ENCODE measurements around the gene PYGL. TPM values are rescaled to one million over a fixed set of nuclear protein-coding genes. Genes with fewer than 3 reads are reported as not detected.

Gene PYGL
- total RNA-seq, 1 experiment from 2014 or later = 23.0 TPM

- no TSS peak for BruUV-seq (replicated peaks)
- H3K4me1 ChIP-seq (ENCODE audit: control insufficient read depth, insufficient read depth, low read length) = no peaks in the 10 kb centered on the region
- H3K27me3 ChIP-seq (ENCODE audit: control insufficient read depth, insufficient read depth, low read length) = peaks cover 3% of the 10 kb centered on the region
- in situ Hi-C loops (cut with HindIII; ENCODE audit: low pct_unique_long_range_greater_than_20kb, low sequenced_read_pairs) (no loop called here), intact Hi-C loops (cut with micrococcal nuclease; ENCODE audit: unreplicated experiment) (no loop called here)
- ChIA-PET POLR2A (no interaction called here), CTCF (no interaction called here)
- no peak for TF ChIP-seq TCF7L2 (IDR thresholded peaks at IDR 0.05; ENCODE audit: low read depth, low read length)
- TF ChIP-seq REST (IDR thresholded peaks at IDR 0.05; ENCODE audit: insufficient read depth in 1 of 2, low read depth in 2 of 2, low read length in 1 of 2) = no peak
- TF ChIP-seq POLR2AphosphoS5 (IDR thresholded peaks at IDR 0.05; ENCODE audit: low read depth, low read length) = no peak
- TF ChIP-seq CTCF (IDR thresholded peaks at IDR 0.05) = no peak
- no peak for TF ChIP-seq SIN3A (IDR thresholded peaks at IDR 0.05; ENCODE audit: borderline replicate concordance, insufficient read depth, low read depth, low read length)
- no peak overlapping the region for H3K4me3 ChIP-seq (ENCODE audit: low read depth in 2 of 2, low read length in 2 of 2)
- ATAC-seq = no peak
- no peaks in the 10 kb centered on the region for H3K36me3 ChIP-seq (ENCODE audit: control insufficient read depth, insufficient read depth, low read length)
- no peak overlapping the region for H3K27ac ChIP-seq (ENCODE audit: low read length)
- no peak for DNase-seq (ENCODE audit: low read depth, low spot score)
- H3K9me3 ChIP-seq (ENCODE audit: control insufficient read depth, insufficient read depth, low read depth, low read length) = no peaks in the 10 kb centered on the region
Observed at GRCh38 chr14:50978529-50978871, 34.2 kb upstream of the PYGL start.

- CTCF ChIA-PET = interaction anchor here (0.6 kb wide), 1 partner anchor 17 kb away, joined by 3 read pairs; no protein-coding TSS in a partner anchor
- POLR2A ChIA-PET = no interaction called here
- no TSS peak for BruUV-seq (replicated peaks)
- Histone ChIP-seq H3K4me3 (ENCODE audit: low read depth in 2 of 2, low read length in 2 of 2) (no peak overlapping the region), H3K4me1 (ENCODE audit: control insufficient read depth, insufficient read depth, low read length) (no peaks in the 10 kb centered on the region), H3K9me3 (ENCODE audit: control insufficient read depth, insufficient read depth, low read depth, low read length) (no peaks in the 10 kb centered on the region), H3K27me3 (ENCODE audit: control insufficient read depth, insufficient read depth, low read length) (peaks cover 3% of the 10 kb centered on the region), H3K27ac (ENCODE audit: low read length) (no peak overlapping the region), H3K36me3 (ENCODE audit: control insufficient read depth, insufficient read depth, low read length) (no peaks in the 10 kb centered on the region)
- ATAC-seq = no peak
- no peak for TF ChIP-seq CTCF (IDR thresholded peaks at IDR 0.05)
- TF ChIP-seq TCF7L2 (IDR thresholded peaks at IDR 0.05; ENCODE audit: low read depth, low read length) = no peak
- TF ChIP-seq SIN3A (IDR thresholded peaks at IDR 0.05; ENCODE audit: borderline replicate concordance, insufficient read depth, low read depth, low read length) = no peak
- TF ChIP-seq REST (IDR thresholded peaks at IDR 0.05; ENCODE audit: insufficient read depth in 1 of 2, low read depth in 2 of 2, low read length in 1 of 2) = no peak
- TF ChIP-seq POLR2AphosphoS5 (IDR thresholded peaks at IDR 0.05; ENCODE audit: low read depth, low read length) = no peak
- in situ Hi-C loops (cut with HindIII; ENCODE audit: low pct_unique_long_range_greater_than_20kb, low sequenced_read_pairs) (no loop called here), intact Hi-C loops (cut with micrococcal nuclease; ENCODE audit: unreplicated experiment) (no loop called here)
- DNase-seq (ENCODE audit: low read depth, low spot score) = no peak
Observed at GRCh38 chr14:50977863-50978528, 33.7 kb upstream of the PYGL start.
